ENCODE measurements around the gene PLCB1. TPM values are rescaled to one million over a fixed set of nuclear protein-coding genes. Genes with fewer than 3 reads are reported as not detected.

PLCB1 gene
- polyA plus RNA-seq, 1 donor (not counting 4 experiments of a cell fraction or from before 2014, with no cell fraction given) = 0.37 TPM

GRCh38 chr20:8305449-8305978, 173.4 kb downstream of the PLCB1 start:
- no peak for FAIRE-seq
- H3K79me2 ChIP-seq (ENCODE audit: control insufficient read depth, insufficient read depth, low read length) = no peaks in the 10 kb centered on the region
- H4K20me1 ChIP-seq (ENCODE audit: control insufficient read depth, extremely low read depth, insufficient read depth, low read length) = no peaks in the 10 kb centered on the region
- H3K36me3 ChIP-seq (ENCODE audit: control insufficient read depth in 2 of 2, extremely low read depth in 1 of 2, insufficient read depth in 2 of 2, low read length in 2 of 2) = no peaks in the 10 kb centered on the region
- no peak overlapping the region for H3K9ac ChIP-seq (ENCODE audit: control insufficient read depth, extremely low read depth, insufficient read depth, low read length)
- H3K4me2 ChIP-seq (ENCODE audit: control insufficient read depth, extremely low read depth, insufficient read depth, low read depth, low read length) = no peak overlapping the region
- H2AFZ ChIP-seq (ENCODE audit: control insufficient read depth, low read length) = no peak overlapping the region
- H3K27ac ChIP-seq (ENCODE audit: control insufficient read depth, insufficient read depth, low read length) = no peak overlapping the region
- H3K4me3 ChIP-seq (ENCODE audit: control insufficient read depth in 2 of 3, extremely low read depth in 1 of 3, insufficient read depth in 2 of 3, low read depth in 1 of 3, low read length in 3 of 3) = no peak overlapping the region
- H3K9me1 ChIP-seq (ENCODE audit: control insufficient read depth, extremely low read depth, insufficient read depth, low read length) = no peaks in the 10 kb centered on the region
- no peaks in the 10 kb centered on the region for H3K9me3 ChIP-seq (ENCODE audit: control insufficient read depth, low read depth, low read length)
- dilution Hi-C loops (cut with MboI; ENCODE audit: extremely low pct_ligation_motif_present, low sequenced_read_pairs) = no loop called here
- TF ChIP-seq CTCF (optimal IDR thresholded peaks at IDR 0.05 in 1 of 3, IDR thresholded peaks at IDR 0.05 in 1 of 3, conservative IDR thresholded peaks at IDR 0.05 in 1 of 3; ENCODE audit: extremely low read depth in 1 of 3, insufficient read depth in 2 of 3, low read length in 3 of 3) = peak; percentile 33 to 55 (median 53)
- TF ChIP-seq EZH2 (IDR thresholded peaks at IDR 0.05; ENCODE audit: low read length) = no peak
- DNase-seq (ENCODE audit: low read depth, low spot score) = no peak
- no peaks in the 10 kb centered on the region for H3K4me1 ChIP-seq (ENCODE audit: control insufficient read depth, extremely low read depth, insufficient read depth, low read length)
- no peaks in the 10 kb centered on the region for H3K27me3 ChIP-seq (ENCODE audit: control insufficient read depth, extremely low read depth, insufficient read depth, low read length)

GRCh38 chr20:8306937-8307336, 174.9 kb downstream of the PLCB1 start:
- no peaks in the 10 kb centered on the region for H3K4me1 ChIP-seq (ENCODE audit: control insufficient read depth, extremely low read depth, insufficient read depth, low read length)
- H4K20me1 ChIP-seq (ENCODE audit: control insufficient read depth, extremely low read depth, insufficient read depth, low read length) = no peaks in the 10 kb centered on the region
- DNase-seq (ENCODE audit: low read depth, low spot score) (no peak), FAIRE-seq (no peak)
- no peak for TF ChIP-seq CTCF (optimal IDR thresholded peaks at IDR 0.05 in 1 of 3, IDR thresholded peaks at IDR 0.05 in 1 of 3, conservative IDR thresholded peaks at IDR 0.05 in 1 of 3; ENCODE audit: extremely low read depth in 1 of 3, insufficient read depth in 2 of 3, low read length in 3 of 3)
- TF ChIP-seq EZH2 (IDR thresholded peaks at IDR 0.05; ENCODE audit: low read length) = no peak
- H3K79me2 ChIP-seq (ENCODE audit: control insufficient read depth, insufficient read depth, low read length) = no peaks in the 10 kb centered on the region
- no peaks in the 10 kb centered on the region for H3K9me1 ChIP-seq (ENCODE audit: control insufficient read depth, extremely low read depth, insufficient read depth, low read length)
- H3K9me3 ChIP-seq (ENCODE audit: control insufficient read depth, low read depth, low read length) = no peaks in the 10 kb centered on the region
- no peaks in the 10 kb centered on the region for H3K36me3 ChIP-seq (ENCODE audit: control insufficient read depth in 2 of 2, extremely low read depth in 1 of 2, insufficient read depth in 2 of 2, low read length in 2 of 2)
- no peak overlapping the region for H3K4me2 ChIP-seq (ENCODE audit: control insufficient read depth, extremely low read depth, insufficient read depth, low read depth, low read length)
- no peak overlapping the region for H2AFZ ChIP-seq (ENCODE audit: control insufficient read depth, low read length)
- H3K4me3 ChIP-seq (ENCODE audit: control insufficient read depth in 2 of 3, extremely low read depth in 1 of 3, insufficient read depth in 2 of 3, low read depth in 1 of 3, low read length in 3 of 3) = no peak overlapping the region
- no peak overlapping the region for H3K9ac ChIP-seq (ENCODE audit: control insufficient read depth, extremely low read depth, insufficient read depth, low read length)
- dilution Hi-C loops (cut with MboI; ENCODE audit: extremely low pct_ligation_motif_present, low sequenced_read_pairs) = no loop called here
- no peak overlapping the region for H3K27ac ChIP-seq (ENCODE audit: control insufficient read depth, insufficient read depth, low read length)
- no peaks in the 10 kb centered on the region for H3K27me3 ChIP-seq (ENCODE audit: control insufficient read depth, extremely low read depth, insufficient read depth, low read length)

All from keratinocyte (primary cell).